Testis (tissue), 2 donors: Measurements from ENCODE around the gene C1orf216.

Experiments
- POLR2A ChIP-seq: fragments of 450-650 bp; IDR thresholded peaks from one replicate; pipeline ENCODE4 v1.6.1; 2017; ENCODE audit warnings: antibody characterized with exemption, mild to moderate bottlenecking, moderate library complexity
- TF ChIP-seq, protein P1 (sequence below), 3 experiments: fragments of 450-650 bp in 2 of 3; fragments of 200-600 bp in 1 of 3; sonication (generic) in 1 of 3; IDR thresholded peaks; one replicate each; pipeline ENCODE4 v1.5.1; 2016 to 2019; ENCODE audit warnings: antibody characterized with exemption in 3 of 3, mild to moderate bottlenecking in 2 of 3, moderate library complexity in 1 of 3

DNA sequence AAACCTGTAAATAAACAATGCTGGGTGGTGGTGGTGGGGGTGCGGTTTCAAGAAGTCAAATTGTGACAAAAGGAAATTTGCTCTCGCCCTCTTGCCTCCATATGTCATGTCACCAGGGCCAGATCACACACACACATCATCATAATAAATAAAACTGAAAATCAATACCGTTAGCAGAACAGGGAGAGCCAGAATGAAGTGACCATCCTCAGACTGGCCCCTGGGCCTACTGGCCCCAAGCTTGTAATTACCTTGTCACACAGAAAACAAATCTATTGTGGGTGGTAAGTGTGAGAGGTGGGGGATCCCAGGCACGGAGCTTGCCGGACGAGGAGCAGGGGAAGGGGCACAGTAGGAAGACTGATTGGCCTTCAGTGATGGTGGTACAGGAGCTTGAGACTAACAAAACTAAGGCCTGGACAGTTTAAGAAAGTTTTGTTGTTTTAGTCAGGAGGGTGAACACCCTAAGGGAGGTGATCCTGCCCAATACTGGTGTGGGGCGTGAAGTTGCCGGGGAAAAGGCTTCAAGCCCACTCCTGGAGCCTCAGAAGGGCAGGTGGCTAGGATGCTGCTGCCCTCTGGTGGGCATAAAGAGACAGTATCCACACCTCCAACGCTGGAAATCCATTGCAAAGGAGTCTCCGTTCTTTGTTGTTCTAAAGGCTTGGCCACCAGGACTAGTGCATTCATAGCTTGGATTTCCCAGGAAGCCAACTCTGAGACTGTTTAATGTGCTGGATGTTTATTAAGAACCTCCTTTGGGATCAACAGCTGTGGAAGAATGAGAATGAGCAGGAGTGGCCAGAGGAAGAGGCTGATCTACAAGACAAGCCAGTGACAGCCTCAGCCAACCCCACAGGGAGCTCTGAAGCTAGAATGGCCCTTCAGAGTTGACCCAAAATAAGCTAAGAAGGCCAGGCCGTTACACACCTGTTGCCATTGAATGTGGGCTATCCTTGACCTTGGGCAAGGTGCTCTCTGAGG, 8.1 kb upstream of the C1orf216 start:
- TF ChIP-seq, protein P1, sequence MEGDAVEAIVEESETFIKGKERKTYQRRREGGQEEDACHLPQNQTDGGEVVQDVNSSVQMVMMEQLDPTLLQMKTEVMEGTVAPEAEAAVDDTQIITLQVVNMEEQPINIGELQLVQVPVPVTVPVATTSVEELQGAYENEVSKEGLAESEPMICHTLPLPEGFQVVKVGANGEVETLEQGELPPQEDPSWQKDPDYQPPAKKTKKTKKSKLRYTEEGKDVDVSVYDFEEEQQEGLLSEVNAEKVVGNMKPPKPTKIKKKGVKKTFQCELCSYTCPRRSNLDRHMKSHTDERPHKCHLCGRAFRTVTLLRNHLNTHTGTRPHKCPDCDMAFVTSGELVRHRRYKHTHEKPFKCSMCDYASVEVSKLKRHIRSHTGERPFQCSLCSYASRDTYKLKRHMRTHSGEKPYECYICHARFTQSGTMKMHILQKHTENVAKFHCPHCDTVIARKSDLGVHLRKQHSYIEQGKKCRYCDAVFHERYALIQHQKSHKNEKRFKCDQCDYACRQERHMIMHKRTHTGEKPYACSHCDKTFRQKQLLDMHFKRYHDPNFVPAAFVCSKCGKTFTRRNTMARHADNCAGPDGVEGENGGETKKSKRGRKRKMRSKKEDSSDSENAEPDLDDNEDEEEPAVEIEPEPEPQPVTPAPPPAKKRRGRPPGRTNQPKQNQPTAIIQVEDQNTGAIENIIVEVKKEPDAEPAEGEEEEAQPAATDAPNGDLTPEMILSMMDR (IDR thresholded peaks at IDR 0.05), result peak; percentile 57 to 73 (median 65)
- no peak for TF ChIP-seq POLR2A
